NCI-H2081 (cell line): ENCODE measurements around the gene CLCNKB.
A peak's percentile ranks its signal among the peaks of the same experiment; 100 is the strongest.
"Not testable (repeated sequence)": the region's sequence is repeated elsewhere in the genome, so short reads cannot be mapped to it uniquely, and the experiment has no call there.

Experiments
- DNase-seq, 2 experiments: peaks; one replicate each; lab custom pipeline; 2025; lab: John Stamatoyannopoulos, UW

CLCNKB gene

DNA sequence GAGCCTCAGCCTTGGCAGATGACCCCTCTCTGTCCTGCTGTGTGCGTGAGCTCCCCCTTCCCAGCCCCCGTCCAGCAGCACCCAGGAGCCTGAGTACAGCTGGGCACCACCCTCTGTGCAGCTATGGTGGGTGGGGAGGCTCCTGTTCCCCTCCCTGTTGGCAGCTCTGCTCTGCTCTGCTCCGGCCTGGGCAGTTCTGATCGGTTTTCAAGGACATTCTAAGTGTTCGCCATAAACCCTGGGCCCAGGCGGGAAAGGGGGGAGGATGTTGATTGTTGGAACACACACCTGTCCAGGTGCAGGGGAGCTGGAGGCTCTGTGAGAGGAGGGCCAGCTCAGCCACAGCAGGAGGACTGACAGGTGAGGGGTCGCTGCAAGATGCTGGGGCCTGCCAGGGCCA is at the start of gene CLCNKB:
Gene CLCNKB, plus strand, starts transcription at position 262 of the 400 bp plus-strand sequence. CDS start 711 bp downstream, outside the sequence.
- no peak for DNase-seq

DNA sequence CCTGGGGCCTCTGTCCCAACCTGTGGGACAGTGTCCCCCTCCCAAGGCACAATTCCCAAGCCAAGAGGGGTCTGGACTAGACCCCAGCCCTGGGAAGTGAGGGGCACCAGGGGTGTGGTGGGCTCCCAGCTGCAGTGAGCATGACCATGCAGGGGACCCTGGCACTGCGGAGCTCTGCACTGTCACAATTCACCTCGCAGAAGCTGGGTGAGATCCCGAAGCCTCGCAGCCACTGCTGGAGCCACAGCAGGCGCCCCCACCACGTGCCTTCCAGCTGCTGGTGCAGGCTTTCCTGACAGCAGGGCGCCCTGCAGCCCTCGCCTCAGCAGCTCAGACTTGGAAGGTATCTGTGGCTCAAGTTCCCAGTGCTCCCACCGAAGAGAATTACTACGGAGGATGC is 49.5 kb upstream of the CLCNKB start:
- no peak for DNase-seq

DNA sequence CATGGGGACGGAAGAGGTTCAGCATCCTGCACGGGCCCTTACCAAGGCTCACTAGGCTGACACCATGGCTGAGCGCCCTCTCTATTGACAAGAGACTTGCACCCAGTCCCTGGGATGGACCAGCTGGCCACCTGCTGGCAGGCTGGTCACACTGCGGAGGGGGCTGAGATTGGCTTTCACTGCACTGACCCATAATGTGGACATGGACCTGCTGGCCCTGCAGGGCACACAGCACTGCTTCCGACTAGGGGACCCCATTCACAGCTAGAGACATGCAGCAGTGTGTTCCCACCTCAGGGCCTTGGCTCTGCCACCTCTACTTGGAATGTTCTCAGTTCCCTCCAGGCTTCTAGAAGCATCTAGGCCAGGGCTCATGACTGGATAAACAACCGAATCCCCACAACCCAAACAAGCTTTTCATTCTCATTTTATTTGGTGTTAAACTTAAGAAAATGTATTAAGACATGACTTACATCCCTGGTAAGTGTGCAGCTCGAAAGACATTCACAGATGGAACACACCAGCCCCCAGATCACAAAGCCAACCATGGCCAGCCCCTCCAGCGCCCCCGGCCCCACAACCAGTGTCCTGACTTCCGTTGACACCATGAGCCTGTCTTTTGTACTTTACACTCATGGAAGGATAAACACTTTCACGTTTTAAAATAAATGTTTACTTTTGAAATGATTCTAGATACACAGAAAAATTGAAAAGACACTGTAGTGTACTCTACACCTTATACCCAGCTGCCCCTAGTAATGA is 48.8 kb upstream of the CLCNKB start:
- DNase-seq: no peak

DNA sequence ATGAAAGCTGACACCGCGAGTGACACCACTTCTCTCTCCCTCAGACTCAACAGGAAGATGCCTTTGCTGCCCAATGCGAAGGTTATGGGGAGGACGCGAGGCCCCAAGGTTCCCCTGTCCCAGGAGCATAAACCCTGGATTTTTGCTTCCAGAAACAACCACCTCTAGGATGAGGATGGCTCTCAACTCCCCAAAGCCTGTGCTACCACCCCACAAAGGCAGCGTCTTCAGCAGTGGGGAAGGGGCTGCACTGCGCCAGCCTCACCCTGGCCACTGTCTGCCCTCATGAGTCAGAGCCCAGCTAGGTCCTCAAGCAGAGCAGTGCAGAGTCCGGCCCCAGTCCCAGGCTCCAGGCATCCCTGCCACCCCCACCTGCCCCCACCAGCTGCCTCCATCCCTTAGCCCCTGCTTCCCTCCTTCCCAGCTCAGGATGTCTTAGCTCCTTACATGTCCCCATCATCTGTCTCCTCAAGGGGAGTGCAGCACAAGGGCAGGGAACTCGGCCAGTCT is 46.5 kb upstream of the CLCNKB start:
- DNase-seq: no peak

DNA sequence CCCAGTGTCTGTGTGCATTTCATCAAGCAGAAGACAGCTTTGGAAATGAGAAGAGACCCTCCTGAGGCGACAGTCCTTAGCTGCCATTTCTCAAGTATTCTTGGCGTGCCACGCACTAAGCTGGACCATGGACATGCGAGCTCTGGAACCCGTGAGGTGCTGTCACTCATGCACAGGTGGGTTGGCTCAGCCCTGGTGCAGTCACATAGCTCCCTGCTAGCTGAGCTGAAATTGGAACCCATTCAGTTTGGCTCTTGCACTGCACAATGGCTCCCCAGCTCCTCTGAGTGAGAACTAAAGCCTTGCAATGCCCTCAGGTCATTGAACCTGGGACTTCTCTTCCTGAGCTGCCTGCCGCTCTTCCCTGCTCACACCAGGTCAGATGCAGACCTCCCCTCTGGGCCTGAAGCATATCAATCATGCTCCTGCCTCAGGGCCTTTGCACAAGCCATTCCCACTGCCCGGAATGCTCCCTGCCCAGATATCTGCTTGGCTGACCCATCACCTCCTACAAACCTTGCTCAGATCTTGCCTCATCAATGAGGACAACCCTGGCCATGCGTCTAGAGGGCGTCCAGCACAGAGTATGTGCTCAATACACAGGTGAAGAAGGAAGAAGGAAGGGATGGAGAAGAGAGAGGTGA is 45.8 kb upstream of the CLCNKB start:
- DNase-seq: no peak

DNA sequence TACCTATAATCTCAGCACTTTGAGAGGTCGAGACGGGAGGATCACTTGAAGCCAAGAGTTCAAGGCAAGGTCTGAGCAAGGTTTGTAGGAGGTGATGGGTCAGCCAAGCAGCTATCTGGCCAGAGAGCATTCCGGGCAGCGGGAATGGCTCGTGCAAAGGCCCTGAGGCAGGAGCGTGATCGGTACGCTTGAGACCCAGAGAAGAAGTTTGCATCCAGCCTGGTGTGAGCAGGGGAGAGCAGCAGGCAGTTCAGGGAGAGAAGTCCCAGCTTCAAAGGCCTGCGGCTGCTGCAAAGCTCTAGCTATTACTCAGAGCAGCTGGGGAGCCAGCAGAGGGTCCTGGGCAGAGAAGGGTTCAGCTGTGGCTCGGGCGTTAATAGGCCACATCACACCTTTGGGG is 44.7 kb upstream of the CLCNKB start:
- no peak for DNase-seq

DNA sequence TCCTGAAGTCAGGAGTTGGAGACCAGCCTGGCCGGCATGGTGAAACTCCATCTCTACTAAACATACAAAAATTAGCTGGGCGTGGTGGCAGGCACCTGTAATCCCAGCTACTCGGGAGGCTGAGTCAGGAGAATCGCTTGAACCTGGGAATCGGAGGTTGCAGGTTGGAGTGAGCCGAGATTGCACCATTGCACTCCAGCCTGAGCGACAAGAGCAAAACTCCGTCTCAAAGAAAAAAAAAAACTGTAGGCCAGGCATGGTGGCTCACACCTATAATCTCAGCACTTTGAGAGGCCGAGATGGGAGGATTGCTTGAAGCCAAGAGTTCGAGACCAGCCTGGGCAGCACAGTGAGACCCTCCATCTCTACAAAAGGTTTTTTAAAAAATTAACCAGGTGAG is 42.3 kb upstream of the CLCNKB start:
- DNase-seq: not testable (repeated sequence)

DNA sequence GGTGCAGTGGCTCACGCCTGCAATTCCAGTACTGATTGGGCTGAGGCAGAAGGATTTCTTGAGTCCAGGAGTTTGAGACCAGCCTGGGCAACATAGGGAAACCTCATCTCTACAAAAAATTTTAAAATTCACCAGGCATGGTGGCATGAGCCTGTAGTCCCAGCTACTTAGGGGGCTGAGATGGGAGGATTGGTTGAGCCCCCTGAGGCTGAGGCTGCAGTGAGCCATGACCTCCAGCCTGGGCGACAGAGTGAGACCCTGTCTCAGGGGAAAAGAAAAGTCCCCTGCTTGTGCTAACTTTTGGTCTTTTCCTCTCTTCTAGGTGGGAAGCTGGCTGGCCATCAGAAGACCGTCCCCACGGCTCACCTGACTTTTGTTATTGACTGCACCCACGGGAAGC is 38.0 kb upstream of the CLCNKB start:
- no peak for DNase-seq

DNA sequence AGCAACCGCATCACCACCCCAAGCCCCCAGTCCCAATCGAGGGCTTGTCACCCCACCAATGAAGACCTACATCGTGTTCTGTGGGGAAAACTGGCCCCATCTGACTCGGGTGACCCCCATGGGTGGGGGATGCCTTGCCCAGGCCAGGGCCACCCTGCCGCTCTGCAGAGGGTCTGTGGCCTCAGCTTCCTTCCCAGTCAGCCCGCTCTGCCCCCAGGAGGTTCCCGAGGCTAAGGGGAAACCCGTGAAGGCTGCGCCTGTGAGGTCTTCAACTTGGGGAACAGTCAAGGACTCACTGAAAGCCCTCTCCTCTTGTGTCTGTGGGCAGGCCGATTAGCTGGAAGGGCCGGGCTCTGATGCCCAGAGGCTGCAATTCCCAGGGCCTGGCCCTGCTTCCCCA is 37.6 kb upstream of the CLCNKB start:
- DNase-seq: no peak

DNA sequence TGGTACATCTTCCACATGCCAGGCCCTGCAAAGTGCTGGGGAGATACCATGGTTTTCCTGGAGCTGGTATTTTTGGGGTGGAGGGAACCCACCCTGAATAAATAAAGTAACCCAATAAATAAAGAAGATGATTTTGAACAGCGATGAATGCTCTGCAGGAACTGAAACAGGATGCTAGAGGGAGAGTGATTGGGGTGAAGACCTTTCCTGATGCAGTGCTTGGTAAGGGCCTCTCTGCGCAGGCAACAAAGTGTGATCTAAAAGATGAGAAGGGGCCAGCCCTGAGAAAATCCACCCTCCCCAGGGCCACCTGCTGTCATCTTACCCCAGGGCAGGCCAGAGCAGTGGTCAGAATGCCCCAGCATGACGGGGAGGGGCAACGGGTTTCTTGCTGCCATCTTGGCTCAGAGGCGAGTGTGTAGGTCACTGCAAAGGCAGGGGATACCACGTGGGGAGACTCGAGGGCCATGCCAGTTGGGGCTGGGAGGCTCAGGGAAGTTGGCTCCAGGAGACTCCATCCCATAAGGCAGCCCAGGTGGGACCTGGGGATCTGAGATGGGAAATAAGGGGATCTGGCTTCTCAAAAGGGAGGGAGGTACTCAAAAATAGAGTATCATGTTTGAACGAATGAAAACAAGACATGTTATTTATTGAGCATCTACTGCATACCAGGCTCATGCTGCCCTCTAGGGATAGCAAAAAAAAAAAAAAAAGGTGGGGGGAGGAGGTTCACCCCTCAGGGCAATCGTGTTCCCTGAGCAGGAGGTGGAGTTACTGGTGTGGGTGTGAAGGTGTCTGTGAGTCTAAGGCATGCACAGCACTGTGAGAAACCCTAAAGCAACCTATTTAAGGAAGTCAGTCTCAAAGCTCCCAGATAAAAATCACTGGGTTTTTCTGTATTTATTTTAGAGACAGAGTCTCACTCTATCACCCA is 36.8 kb upstream of the CLCNKB start:
- no peak for DNase-seq

DNA sequence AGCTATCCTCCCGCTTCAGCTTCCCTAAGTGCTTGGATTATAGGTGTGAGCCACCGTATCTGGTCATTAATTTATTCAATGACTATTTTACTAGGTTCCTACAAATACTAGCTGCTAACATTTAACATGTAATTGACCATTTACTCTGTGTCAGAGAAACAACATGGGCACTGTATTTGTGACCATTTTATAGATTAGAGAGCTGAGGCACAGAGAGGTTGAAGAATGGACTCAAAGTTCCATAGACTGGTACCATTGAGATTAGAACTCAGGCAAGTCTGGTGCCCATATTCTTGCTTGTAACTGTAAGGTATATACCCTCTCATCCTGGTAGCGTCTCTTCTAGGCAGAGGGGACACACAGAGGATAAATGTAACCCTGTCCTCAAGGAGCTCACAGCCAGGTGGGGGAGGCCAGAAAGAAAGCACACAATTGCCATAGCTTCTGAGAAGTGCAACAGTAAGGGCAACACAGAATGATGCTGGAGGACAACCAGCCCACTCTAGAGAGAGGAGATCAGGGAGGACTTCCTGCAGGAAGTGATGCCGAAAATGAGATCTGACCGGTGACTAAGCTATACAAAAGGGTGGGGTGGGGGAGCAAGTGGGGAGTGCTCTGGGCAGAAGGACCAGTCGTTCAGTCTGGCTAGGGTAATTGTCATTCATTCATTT is 35.8 kb upstream of the CLCNKB start:
- DNase-seq: no peak

DNA sequence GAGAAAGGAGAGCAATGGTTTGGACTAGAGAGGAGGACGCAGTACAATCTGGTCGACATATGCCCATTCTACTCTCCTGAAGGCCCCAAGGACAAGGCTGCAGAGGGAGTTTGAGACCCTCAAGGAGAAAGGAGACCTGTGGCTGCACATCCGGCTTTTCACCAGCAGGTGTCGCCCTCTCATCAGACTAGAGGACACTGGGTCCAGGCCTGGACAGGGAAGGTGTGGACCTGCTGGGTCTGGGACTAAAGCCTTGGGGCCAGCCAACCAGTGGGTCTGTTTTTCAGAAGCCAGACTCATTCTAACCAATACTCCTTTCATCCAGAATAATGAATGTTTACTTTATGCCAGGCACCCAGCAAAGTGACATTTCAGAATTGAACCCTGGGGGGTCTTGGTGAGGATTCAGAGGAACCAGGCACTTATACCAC is 34.5 kb upstream of the CLCNKB start:
- peak; percentile 68 to 75 for DNase-seq

DNA sequence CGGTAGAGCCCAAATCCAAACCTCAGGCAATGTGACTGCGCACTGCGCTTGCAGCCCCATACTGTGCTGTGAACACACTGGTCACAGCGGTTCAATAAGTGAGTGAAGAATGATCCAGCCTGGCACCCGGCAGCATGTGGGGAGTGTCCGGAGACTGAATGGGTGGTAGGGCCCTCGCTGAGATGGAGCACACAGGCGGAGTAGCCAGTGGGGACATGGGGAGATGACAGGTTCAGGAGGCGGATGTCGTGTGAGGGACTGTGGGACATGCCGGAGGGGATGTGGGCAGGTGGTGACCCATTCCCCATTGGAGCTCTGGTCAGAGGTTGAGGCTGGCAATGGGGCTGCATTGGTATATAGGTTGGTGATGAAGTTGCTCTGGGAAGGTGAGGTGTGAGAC is 33.9 kb upstream of the CLCNKB start:
- no peak for DNase-seq

DNA sequence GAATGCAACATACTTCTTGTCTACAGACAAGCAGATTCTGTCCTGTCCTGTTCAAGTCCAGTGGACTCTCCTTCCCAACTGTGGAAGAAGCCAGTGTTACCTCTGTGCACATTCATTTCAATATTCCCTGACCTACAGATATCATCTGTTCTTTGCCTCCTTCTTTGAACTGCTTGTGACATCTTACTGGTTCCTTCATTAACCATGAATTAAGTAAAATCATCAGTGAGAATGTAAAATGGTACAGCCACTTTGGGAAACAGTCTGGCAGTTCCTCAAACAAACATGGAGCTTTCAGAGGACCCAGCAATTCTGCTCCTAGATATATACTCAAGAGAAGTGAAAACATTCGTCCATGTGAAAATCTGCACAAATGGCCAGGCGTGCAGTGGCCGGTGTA is 32.7 kb upstream of the CLCNKB start:
- DNase-seq: no peak

DNA sequence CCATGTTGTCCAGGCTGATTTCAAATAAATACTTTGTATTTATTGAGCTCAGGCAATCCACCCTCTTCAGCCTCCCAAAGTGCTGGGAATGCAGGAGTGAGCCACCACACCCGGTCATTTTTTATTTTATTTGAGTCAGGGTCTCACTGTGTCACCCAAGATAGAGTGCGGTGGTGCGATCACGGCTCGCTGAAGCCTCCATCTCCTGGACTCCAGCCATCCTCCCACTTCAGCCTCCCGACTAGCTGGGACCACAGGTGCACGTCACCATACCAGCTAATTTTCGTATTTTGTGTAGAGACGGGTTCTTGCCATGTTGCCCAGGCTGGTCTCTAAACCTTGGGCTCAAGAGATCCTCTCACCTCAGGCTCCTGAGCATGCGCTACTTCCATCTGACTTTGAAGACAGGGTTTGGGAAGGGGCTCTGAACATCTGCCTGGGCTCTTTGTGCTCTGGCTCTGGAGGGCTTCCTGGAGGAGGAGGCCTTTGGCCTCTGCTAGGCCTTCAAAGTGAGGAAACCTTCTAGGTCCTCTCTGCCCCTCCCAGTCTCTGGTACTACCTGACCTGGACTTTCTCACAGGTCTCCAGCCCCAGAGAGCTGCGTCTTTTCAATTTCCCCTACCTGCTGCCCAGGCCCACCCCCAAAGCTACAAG is 31.5 kb upstream of the CLCNKB start:
- no peak for DNase-seq

DNA sequence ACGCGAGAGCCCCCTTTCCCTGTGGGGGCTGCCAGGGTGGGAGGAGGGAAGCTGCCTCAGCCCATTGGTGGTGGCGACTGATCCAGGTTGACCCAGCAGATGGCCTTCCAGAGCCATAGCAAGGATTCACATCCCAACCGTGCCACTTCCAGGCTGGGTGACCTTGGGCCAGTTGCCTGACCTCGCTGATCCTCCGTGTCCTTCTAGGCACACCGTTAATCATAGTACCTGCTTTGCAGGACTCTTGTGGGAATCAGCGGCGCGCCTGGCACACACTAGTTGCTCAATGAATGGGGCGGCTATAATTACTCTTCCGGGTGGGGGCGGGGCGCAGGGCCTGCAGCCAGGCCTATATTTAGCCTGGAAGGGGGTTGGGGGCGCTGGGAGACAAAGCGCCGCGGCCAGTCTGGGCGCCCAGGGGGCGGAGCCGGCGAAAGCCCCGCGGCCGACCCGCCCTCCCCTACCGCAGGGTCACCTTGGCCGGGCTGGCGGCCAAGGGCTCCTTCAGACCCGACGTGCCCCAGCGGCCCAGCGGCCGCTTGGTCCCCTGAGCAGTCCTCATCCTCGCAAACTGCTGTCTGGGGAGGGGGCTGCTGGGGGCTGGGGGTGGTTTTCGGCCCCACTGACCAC is 30.9 kb upstream of the CLCNKB start:
- DNase-seq: peak in 1 of 2 experiments; percentile 20

DNA sequence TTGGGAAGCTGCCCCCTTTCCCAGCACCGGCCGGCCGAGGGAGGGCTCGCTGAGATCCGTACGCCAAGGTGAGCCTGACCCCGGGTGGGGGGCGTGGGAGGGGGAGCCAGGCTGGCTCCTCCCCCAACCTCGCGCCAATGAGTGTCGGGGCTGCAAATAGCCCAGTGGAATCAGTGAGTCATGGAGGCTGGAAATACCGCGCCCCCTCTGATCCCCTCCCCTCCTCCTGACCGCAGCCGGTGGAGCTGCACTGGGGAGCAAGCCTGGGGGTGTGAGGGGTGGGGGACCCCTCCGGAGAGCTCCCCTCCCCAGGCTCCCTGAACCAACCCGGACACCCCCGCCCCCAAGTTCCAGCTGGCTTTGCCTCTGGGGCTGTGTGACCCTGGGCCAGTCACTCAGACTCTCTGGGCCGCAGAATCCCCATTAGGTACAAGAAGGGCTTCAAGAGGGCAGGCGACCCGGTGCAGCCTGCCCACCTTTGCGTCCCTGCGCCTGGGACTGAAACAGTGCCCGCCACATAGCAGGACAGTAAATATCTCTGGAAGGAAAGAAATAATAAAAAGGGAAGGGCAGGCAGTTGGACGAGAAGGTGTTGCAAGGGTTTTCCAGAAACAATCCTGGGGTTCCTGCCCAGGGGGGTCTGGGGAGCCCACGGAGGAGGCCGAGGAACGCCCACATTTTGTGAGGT is 30.2 kb upstream of the CLCNKB start:
- DNase-seq: no peak

DNA sequence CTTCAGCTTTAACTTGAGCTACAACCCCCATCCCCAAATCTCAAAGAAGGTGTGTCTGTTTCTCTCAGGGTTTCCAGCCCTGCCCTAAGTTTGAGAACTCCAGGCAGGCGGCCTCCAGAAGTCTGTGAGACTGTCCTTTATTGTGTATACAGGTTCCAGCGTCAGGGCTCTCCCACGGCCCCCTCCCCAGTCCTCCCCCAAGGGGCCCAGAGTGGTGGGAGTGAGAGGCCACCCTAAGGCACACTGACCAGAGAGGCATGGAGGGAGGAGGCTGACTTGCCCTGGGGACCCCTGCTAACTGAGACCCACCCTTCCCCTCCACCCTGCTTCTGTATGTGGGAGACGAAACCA is 29.7 kb upstream of the CLCNKB start:
- no peak for DNase-seq

DNA sequence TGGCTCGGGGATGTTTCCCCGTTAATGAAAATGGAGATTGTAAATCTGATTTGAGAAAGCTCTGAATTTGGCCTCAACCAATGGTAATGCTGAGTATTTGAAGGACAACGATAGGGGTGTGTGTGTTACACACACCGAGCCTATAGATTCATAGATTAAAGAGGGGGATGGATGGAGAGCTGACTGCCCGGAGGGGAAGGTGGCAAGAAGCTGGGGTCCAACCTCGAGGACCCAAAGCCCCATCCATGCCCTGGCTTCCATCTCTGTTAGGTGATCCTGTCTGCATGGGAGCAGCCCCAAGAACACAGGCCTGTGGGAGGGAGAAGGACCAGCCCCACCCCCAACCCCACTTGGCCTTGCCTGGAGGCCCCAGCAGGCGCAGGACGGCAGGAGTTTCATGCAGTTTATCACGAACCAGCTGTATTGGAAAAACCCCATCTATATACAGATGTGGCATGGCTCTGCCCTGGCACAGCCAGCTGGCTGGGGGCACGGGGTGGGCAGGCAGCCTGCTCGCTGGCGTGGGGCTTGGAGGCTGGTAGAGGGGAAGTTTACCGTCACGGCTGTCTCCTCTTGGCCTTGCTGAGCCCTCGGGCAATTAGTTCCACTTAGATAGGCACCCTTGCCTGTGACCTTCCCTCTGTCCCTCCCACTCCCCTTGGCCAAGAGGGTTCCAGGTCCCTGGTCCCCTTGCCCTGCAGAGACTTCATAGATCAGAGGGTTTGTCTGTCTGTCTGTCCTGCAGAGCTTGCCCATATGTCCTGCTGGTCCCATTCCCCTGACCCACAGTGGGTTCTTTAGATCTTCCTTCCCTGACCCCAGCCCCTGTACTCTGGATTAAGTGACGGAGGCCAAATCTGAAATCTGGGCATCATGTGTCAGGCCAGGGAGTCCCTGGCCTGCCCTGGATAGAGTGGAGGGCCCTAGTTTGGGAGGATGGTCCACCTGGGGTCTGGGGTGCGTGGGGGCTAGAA is 28.8 kb upstream of the CLCNKB start:
- no peak for DNase-seq
